OCI-LY3 (cell line): ENCODE data around the gene WDFY1.

Experiments
- H2AFZ ChIP-seq: fragments of 200-600, 300-600 bp; shearing (Covaris generic); 2 replicates; pipeline ENCODE4 v1.6.0; 2014; ENCODE audit warnings: antibody characterized with exemption, low read depth, low read length
- H3K27ac ChIP-seq: fragments of 200-600, 300-600 bp; sonication (generic); 2 replicates; pipeline ENCODE4 v1.5.1; 2014; ENCODE audit warnings: mild to moderate bottlenecking, low read length, moderate library complexity, mixed read lengths
- H3K27me3 ChIP-seq: fragments of 200-600, 300-600 bp; sonication (generic); 2 replicates; pipeline ENCODE4 v1.6.1; 2014; ENCODE audit warnings: low read depth, low read length, mixed read lengths
- H3K36me3 ChIP-seq: fragments of 200-600, 300-600 bp; sonication (generic); replicated peaks from 2 replicates; pipeline ENCODE3; 2014; ENCODE audit warnings: low read depth, low read length, mixed read lengths
- H3K4me1 ChIP-seq: fragments of 300-600, 200-600 bp; sonication (generic); 2 replicates; pipeline ENCODE4 v1.6.1; 2014; ENCODE audit warnings: low read length, mixed read lengths
- H3K4me2 ChIP-seq: fragments of 200-600, 300-600 bp; sonication (generic); 2 replicates; pipeline ENCODE4 v1.6.1; 2014; ENCODE audit warnings: low read length, mixed read lengths
- H3K4me3 ChIP-seq: fragments of 300-600, 200-600 bp; sonication (generic); 2 replicates; pipeline ENCODE4 v1.5.1; 2014; ENCODE audit warnings: antibody characterized with exemption, mild to moderate bottlenecking, low read length, moderate library complexity
- H3K79me2 ChIP-seq: fragments of 300-600, 200-600 bp; shearing (Covaris generic); 2 replicates; pipeline ENCODE4 v1.6.1; 2014; ENCODE audit warnings: mild to moderate bottlenecking, low read length, mixed read lengths
- H3K9ac ChIP-seq: fragments of 300-600, 200-600 bp; shearing (Covaris generic); 2 replicates; pipeline ENCODE4 v1.6.0; 2014; ENCODE audit warnings: mild to moderate bottlenecking, low read length, moderate library complexity
- H3K9me3 ChIP-seq: fragments of 200-600, 300-600 bp; shearing (Covaris generic); 2 replicates; pipeline ENCODE4 v1.6.1; 2014; ENCODE audit warnings: low read length, mixed read lengths; ENCODE audit not compliant: insufficient read depth
- H4K20me1 ChIP-seq: fragments of 200-600, 300-600 bp; sonication (generic); 2 replicates; pipeline ENCODE4 v1.6.1; 2016; ENCODE audit warnings: low read length, mixed read lengths; ENCODE audit not compliant: insufficient read depth
- EZH2phosphoT487 ChIP-seq: fragments of 200-600 bp; shearing (Covaris generic); IDR thresholded peaks from 2 replicates; pipeline ENCODE4 v1.6.1; 2018; ENCODE audit warnings: antibody characterized with exemption, mixed run types, low read depth
- TF ChIP-seq, protein P1 (sequence below): fragments of 200-600, 300-600 bp; sonication (generic); IDR thresholded peaks from 2 replicates; pipeline ENCODE4 v1.5.1; 2014; ENCODE audit warnings: antibody characterized with exemption, low read length, low read depth

WDFY1 gene

DNA sequence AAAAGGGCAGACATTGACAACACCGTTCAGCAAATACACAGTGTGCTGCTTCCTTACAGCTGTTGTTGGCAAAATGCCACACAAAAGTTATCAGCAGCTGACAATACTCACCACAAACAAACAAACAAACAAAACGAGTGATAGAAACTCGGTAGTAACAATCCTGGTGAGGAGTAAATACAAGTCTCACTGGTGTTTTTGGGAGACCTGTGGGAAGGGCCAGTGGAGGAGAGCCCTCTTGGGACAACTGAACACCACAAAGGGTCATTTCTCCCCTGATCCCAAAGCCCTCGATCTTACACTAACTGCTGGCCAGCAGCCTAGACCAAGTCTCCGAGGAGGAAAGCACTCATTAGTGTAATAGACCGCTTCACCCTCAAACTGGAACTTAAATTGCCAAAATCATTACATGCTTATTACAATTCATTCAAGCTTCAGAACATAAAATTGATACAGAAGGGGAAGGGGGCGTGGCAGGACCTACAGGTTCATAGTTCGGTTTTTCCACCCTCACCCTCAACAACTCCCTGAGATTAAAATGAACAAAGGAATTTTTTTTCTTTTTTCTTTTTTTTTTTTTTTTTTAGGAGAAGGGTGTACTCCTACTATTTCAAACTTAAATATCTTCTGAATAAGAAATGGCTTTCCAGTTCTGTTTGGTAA, 112.8 kb downstream of the WDFY1 start:
- Histone ChIP-seq H3K9ac (no peak overlapping the region), H3K4me2 (no peak overlapping the region), H3K4me1 (peaks cover 6% of the 10 kb centered on the region), H2AFZ (no peak overlapping the region), H4K20me1 (peaks cover 21% of the 10 kb centered on the region; the same call in 1 of the 2 replicates), H3K79me2 (peaks cover 61% of the 10 kb centered on the region), H3K9me3 (no peaks in the 10 kb centered on the region), H3K27me3 (no peaks in the 10 kb centered on the region), H3K27ac (no peak overlapping the region), H3K4me3 (no peak overlapping the region), H3K36me3 (no peaks in the 10 kb centered on the region)
- TF ChIP-seq, protein P1, sequence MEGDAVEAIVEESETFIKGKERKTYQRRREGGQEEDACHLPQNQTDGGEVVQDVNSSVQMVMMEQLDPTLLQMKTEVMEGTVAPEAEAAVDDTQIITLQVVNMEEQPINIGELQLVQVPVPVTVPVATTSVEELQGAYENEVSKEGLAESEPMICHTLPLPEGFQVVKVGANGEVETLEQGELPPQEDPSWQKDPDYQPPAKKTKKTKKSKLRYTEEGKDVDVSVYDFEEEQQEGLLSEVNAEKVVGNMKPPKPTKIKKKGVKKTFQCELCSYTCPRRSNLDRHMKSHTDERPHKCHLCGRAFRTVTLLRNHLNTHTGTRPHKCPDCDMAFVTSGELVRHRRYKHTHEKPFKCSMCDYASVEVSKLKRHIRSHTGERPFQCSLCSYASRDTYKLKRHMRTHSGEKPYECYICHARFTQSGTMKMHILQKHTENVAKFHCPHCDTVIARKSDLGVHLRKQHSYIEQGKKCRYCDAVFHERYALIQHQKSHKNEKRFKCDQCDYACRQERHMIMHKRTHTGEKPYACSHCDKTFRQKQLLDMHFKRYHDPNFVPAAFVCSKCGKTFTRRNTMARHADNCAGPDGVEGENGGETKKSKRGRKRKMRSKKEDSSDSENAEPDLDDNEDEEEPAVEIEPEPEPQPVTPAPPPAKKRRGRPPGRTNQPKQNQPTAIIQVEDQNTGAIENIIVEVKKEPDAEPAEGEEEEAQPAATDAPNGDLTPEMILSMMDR = no peak
- no peak for TF ChIP-seq EZH2phosphoT487

- Histone ChIP-seq H2AFZ (no peak overlapping the region), H3K4me3 (no peak overlapping the region), H3K79me2 (peaks cover 48% of the 10 kb centered on the region), H3K27ac (no peak overlapping the region), H3K9me3 (no peaks in the 10 kb centered on the region), H3K4me2 (no peak overlapping the region), H3K4me1 (peaks cover 10% of the 10 kb centered on the region), H4K20me1 (peaks cover 15% of the 10 kb centered on the region), H3K36me3 (peaks cover 3% of the 10 kb centered on the region), H3K27me3 (no peaks in the 10 kb centered on the region), H3K9ac (no peak overlapping the region)
- TF ChIP-seq, protein P1 = no peak
- no peak for TF ChIP-seq EZH2phosphoT487
Observed at GRCh38 chr2:223829128-223829527, 116.0 kb downstream of the WDFY1 start.

GRCh38 chr2:223828314-223828713, 116.8 kb downstream of the WDFY1 start:
- H3K27ac ChIP-seq = no peak overlapping the region
- TF ChIP-seq, protein P1 = peak; percentile 8; the same call in 1 of the 2 replicates
- no peak for TF ChIP-seq EZH2phosphoT487
- no peak overlapping the region for H2AFZ ChIP-seq
- H3K79me2 ChIP-seq = peaks cover 53% of the 10 kb centered on the region
- no peaks in the 10 kb centered on the region for H3K27me3 ChIP-seq
- H4K20me1 ChIP-seq = peaks cover 20% of the 10 kb centered on the region
- peaks cover 3% of the 10 kb centered on the region for H3K36me3 ChIP-seq
- no peaks in the 10 kb centered on the region for H3K9me3 ChIP-seq
- no peak overlapping the region for H3K4me2 ChIP-seq
- H3K4me3 ChIP-seq = no peak overlapping the region
- H3K9ac ChIP-seq = no peak overlapping the region
- H3K4me1 ChIP-seq = peaks cover 18% of the 10 kb centered on the region

DNA sequence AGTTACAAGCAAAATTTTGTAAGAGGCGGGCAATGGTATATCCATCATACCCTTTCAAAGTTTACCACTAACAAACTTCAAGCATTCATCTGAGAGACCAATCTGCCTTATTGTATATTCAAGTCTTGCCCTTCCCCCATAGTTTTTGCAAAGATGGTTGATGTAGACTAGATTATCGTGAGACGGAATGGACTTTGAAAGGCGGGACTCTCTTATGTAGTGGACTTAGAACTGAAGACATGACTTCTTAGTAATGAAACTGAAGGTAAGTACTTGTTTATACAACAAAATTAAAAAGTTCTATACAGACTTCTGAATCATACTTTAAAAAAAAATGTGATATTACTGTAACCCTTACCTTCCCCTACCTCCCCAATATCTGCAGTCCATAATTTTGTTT, 118.1 kb downstream of the WDFY1 start:
- no peaks in the 10 kb centered on the region for H3K27me3 ChIP-seq

More for the DNA sequence above, 118.1 kb downstream of the WDFY1 start:
- peaks cover 26% of the 10 kb centered on the region for H3K4me1 ChIP-seq
- TF ChIP-seq EZH2phosphoT487 = no peak
- TF ChIP-seq, protein P1 = no peak
- H3K9me3 ChIP-seq = no peaks in the 10 kb centered on the region
- H3K27ac ChIP-seq = no peak overlapping the region
- H3K4me2 ChIP-seq = no peak overlapping the region
- peaks cover 17% of the 10 kb centered on the region for H4K20me1 ChIP-seq
- no peak overlapping the region for H3K4me3 ChIP-seq
- H3K9ac ChIP-seq = no peak overlapping the region
- H3K36me3 ChIP-seq = peaks cover 3% of the 10 kb centered on the region
- no peak overlapping the region for H2AFZ ChIP-seq
- peaks cover 52% of the 10 kb centered on the region for H3K79me2 ChIP-seq
